ENCODE measurements around the gene AGTRAP.

AGTRAP gene

GRCh38 chr1:11764519-11764918 lies 28.6 kb downstream of the AGTRAP start:
- no peak for DNase-seq

GRCh38 chr1:11765661-11766428 lies 29.9 kb downstream of the AGTRAP start:
- no peak for DNase-seq

GRCh38 chr1:11766429-11766776 lies 30.5 kb downstream of the AGTRAP start:
- DNase-seq = no peak

GRCh38 chr1:11767922-11768704 lies 32.2 kb downstream of the AGTRAP start:
- no peak for DNase-seq

- no peak for DNase-seq
These were observed 32.9 kb downstream of the AGTRAP start for GRCh38 chr1:11768821-11769220.

- DNase-seq = no peak
These were observed 33.3 kb downstream of the AGTRAP start for GRCh38 chr1:11769274-11769673.

GRCh38 chr1:11770011-11770410 lies 34.1 kb downstream of the AGTRAP start:
- DNase-seq = no peak

- no peak for DNase-seq
These were observed 35.6 kb downstream of the AGTRAP start for GRCh38 chr1:11771481-11772043.

- DNase-seq = no peak
These were observed 36.5 kb downstream of the AGTRAP start for GRCh38 chr1:11772458-11772857.

- DNase-seq = no peak
These were observed 38.8 kb downstream of the AGTRAP start for GRCh38 chr1:11774753-11775152.

GRCh38 chr1:11777658-11778322 lies 41.9 kb downstream of the AGTRAP start:
- no peak for DNase-seq

GRCh38 chr1:11778336-11778735 lies 42.4 kb downstream of the AGTRAP start:
- no peak for DNase-seq

GRCh38 chr1:11778844-11779623 lies 43.1 kb downstream of the AGTRAP start:
- no peak for DNase-seq

GRCh38 chr1:11779715-11780379 lies 43.9 kb downstream of the AGTRAP start:
- no peak for DNase-seq

GRCh38 chr1:11780380-11781147 lies 44.6 kb downstream of the AGTRAP start:
- no peak for DNase-seq

GRCh38 chr1:11781297-11781696 lies 45.4 kb downstream of the AGTRAP start:
- no peak for DNase-seq

- no peak for DNase-seq
These were observed 46.3 kb downstream of the AGTRAP start for GRCh38 chr1:11782127-11782708.

GRCh38 chr1:11783556-11783955 lies 47.6 kb downstream of the AGTRAP start:
- DNase-seq = no peak

GRCh38 chr1:11784256-11784992 lies 48.5 kb downstream of the AGTRAP start:
- DNase-seq = no peak

Measured in NCI-H2081 treated with DMSO at 0.1 percent for 48 hours (cell line).